ENCODE measurements around the gene HCFC1.

DNA sequence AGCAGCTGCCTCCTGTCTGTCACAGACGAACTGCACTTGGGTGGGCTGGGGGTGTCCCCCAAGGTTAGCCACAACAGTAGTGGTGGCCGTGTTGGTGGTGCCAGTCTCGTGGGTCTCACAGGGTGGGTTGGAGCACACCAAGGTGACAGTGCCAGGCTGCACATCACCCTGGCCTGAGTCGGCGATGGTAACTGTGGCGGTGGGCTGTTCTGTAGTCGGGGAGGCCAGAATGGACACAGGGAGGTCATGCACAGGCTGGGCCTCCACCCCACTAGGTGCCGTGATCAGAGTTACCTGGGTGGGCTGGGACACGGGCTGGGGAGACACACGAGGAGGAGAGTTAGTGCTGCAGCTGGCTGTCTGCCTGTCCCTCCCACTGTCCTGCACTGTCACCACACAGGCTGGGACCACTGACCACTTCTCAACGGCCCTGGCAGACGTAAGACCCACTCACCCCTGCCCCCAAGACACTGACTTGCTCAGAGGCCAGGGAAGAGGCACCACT, 16.3 kb downstream of the HCFC1 start:
- TF ChIP-seq, protein P1, sequence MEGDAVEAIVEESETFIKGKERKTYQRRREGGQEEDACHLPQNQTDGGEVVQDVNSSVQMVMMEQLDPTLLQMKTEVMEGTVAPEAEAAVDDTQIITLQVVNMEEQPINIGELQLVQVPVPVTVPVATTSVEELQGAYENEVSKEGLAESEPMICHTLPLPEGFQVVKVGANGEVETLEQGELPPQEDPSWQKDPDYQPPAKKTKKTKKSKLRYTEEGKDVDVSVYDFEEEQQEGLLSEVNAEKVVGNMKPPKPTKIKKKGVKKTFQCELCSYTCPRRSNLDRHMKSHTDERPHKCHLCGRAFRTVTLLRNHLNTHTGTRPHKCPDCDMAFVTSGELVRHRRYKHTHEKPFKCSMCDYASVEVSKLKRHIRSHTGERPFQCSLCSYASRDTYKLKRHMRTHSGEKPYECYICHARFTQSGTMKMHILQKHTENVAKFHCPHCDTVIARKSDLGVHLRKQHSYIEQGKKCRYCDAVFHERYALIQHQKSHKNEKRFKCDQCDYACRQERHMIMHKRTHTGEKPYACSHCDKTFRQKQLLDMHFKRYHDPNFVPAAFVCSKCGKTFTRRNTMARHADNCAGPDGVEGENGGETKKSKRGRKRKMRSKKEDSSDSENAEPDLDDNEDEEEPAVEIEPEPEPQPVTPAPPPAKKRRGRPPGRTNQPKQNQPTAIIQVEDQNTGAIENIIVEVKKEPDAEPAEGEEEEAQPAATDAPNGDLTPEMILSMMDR (IDR thresholded peaks at IDR 0.05): no peak
- TF ChIP-seq, protein P2, sequence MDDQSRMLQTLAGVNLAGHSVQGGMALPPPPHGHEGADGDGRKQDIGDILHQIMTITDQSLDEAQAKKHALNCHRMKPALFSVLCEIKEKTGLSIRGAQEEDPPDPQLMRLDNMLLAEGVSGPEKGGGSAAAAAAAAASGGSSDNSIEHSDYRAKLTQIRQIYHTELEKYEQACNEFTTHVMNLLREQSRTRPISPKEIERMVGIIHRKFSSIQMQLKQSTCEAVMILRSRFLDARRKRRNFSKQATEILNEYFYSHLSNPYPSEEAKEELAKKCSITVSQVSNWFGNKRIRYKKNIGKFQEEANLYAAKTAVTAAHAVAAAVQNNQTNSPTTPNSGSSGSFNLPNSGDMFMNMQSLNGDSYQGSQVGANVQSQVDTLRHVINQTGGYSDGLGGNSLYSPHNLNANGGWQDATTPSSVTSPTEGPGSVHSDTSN (IDR thresholded peaks at IDR 0.05): no peak
- TF ChIP-seq, protein P3, sequence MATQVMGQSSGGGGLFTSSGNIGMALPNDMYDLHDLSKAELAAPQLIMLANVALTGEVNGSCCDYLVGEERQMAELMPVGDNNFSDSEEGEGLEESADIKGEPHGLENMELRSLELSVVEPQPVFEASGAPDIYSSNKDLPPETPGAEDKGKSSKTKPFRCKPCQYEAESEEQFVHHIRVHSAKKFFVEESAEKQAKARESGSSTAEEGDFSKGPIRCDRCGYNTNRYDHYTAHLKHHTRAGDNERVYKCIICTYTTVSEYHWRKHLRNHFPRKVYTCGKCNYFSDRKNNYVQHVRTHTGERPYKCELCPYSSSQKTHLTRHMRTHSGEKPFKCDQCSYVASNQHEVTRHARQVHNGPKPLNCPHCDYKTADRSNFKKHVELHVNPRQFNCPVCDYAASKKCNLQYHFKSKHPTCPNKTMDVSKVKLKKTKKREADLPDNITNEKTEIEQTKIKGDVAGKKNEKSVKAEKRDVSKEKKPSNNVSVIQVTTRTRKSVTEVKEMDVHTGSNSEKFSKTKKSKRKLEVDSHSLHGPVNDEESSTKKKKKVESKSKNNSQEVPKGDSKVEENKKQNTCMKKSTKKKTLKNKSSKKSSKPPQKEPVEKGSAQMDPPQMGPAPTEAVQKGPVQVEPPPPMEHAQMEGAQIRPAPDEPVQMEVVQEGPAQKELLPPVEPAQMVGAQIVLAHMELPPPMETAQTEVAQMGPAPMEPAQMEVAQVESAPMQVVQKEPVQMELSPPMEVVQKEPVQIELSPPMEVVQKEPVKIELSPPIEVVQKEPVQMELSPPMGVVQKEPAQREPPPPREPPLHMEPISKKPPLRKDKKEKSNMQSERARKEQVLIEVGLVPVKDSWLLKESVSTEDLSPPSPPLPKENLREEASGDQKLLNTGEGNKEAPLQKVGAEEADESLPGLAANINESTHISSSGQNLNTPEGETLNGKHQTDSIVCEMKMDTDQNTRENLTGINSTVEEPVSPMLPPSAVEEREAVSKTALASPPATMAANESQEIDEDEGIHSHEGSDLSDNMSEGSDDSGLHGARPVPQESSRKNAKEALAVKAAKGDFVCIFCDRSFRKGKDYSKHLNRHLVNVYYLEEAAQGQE (IDR thresholded peaks at IDR 0.05): no peak
- TF ChIP-seq JUNB (IDR thresholded peaks at IDR 0.05) (no peak), POLR2A (IDR thresholded peaks at IDR 0.05; ENCODE audit: low read length) (no peak), BHLHE40 (IDR thresholded peaks at IDR 0.05; ENCODE audit: low read depth, low read length) (no peak), ZFP36 (IDR thresholded peaks at IDR 0.05; ENCODE audit: borderline replicate concordance, partially characterized antibody) (no peak), RAD21 (conservative IDR thresholded peaks at IDR 0.05 in 1 of 2, IDR thresholded peaks at IDR 0.05 in 1 of 2) (no peak), MAFK (IDR thresholded peaks at IDR 0.05; ENCODE audit: partially characterized antibody) (no peak)

All from A549 (cell line).